Vagina (tissue), 2 donors: ENCODE data around the gene ADAMTS17. TPM values are rescaled to one million over a fixed set of nuclear protein-coding genes. Genes with fewer than 3 reads are reported as not detected.

Experiments used
- DNase-seq, 2 donors: peaks; one replicate each; pipeline ENCODE4 v3.0.0-alpha.2; 2017; ENCODE audit errors: extremely low spot score in 2 of 2
- H3K27ac ChIP-seq: fragments of 200-600 bp; sonication (generic); one replicate; pipeline ENCODE4 v1.5.1; 2019
- H3K27me3 ChIP-seq: fragments of 200-600 bp; sonication (generic); one replicate; pipeline ENCODE4 v1.5.1; 2019
- H3K36me3 ChIP-seq, 2 donors: fragments of 200-600 bp; sonication (generic); one replicate each; pipeline ENCODE4 v1.5.1; 2017 to 2019
- H3K4me1 ChIP-seq: fragments of 200-600 bp; sonication (generic); one replicate; pipeline ENCODE4 v1.5.1; 2019
- H3K4me3 ChIP-seq, 2 donors: fragments of 200-600 bp; sonication (generic); 1 replicate in 1 of 2; 2 replicates in 1 of 2; pipeline ENCODE4 v1.5.1; 2016 to 2019
- H3K9me3 ChIP-seq: fragments of 200-600 bp; sonication (generic); one replicate; pipeline ENCODE4 v1.5.1; 2019
- CTCF ChIP-seq, 3 experiments: fragments of 450-650 bp in 2 of 3; fragments of 200-600 bp in 1 of 3; sonication (generic) in 1 of 3; IDR thresholded peaks; one replicate each; pipeline ENCODE4 v1.5.1; 2017 to 2019; ENCODE audit warnings: antibody characterized with exemption in 3 of 3, mild to moderate bottlenecking in 2 of 3, moderate library complexity in 2 of 3
- POLR2A ChIP-seq, 2 donors: fragments of 450-650 bp; IDR thresholded peaks; one replicate each; pipeline ENCODE4 v1.6.1; 2017; ENCODE audit warnings: antibody characterized with exemption in 2 of 2, mild to moderate bottlenecking in 2 of 2, moderate library complexity in 2 of 2
- POLR2AphosphoS5 ChIP-seq, 2 donors: sonication (generic); formaldehyde crosslinking; IDR thresholded peaks; one replicate each; pipeline ENCODE4 v1.9.0; 2017; ENCODE audit warnings: antibody characterized with exemption in 2 of 2, mild to moderate bottlenecking in 2 of 2, low read depth in 1 of 2; ENCODE audit not compliant: insufficient read depth in 1 of 2
- intact Hi-C: fragments of 100-400 bp; cut with DNase I; formaldehyde crosslinking; loops from one replicate; pipeline ENCODE4 v1.15.1; 2023
- total RNA-seq: library from RNA; depleted of rRNA; stranded (reverse); fragments of >200 nt; gene quantifications from one replicate; pipeline ENCODE4 v1.2.3, GENCODE V29; 2016

The ADAMTS17 gene
- total RNA-seq, 1 donor from 2014 or later: 16.0 TPM

- no peak for TF ChIP-seq CTCF (IDR thresholded peaks at IDR 0.05)
- no peak for TF ChIP-seq POLR2A (IDR thresholded peaks at IDR 0.05)
- TF ChIP-seq POLR2AphosphoS5 (IDR thresholded peaks at IDR 0.05; ENCODE audit: insufficient read depth in 1 of 2, low read depth in 1 of 2): no peak
- H3K27ac ChIP-seq: peak overlapping the region; percentile 54
- intact Hi-C loops: no loop called here
- no peak overlapping the region for H3K4me3 ChIP-seq
- H3K9me3 ChIP-seq: no peaks in the 10 kb centered on the region
- no peaks in the 10 kb centered on the region for H3K36me3 ChIP-seq
- DNase-seq: peak in 1 of 2 donors; percentile 52
- no peaks in the 10 kb centered on the region for H3K27me3 ChIP-seq
- peaks cover 36% of the 10 kb centered on the region for H3K4me1 ChIP-seq
These were observed 31.8 kb downstream of the ADAMTS17 start for GRCh38 chr15:100310041-100310405.

DNA sequence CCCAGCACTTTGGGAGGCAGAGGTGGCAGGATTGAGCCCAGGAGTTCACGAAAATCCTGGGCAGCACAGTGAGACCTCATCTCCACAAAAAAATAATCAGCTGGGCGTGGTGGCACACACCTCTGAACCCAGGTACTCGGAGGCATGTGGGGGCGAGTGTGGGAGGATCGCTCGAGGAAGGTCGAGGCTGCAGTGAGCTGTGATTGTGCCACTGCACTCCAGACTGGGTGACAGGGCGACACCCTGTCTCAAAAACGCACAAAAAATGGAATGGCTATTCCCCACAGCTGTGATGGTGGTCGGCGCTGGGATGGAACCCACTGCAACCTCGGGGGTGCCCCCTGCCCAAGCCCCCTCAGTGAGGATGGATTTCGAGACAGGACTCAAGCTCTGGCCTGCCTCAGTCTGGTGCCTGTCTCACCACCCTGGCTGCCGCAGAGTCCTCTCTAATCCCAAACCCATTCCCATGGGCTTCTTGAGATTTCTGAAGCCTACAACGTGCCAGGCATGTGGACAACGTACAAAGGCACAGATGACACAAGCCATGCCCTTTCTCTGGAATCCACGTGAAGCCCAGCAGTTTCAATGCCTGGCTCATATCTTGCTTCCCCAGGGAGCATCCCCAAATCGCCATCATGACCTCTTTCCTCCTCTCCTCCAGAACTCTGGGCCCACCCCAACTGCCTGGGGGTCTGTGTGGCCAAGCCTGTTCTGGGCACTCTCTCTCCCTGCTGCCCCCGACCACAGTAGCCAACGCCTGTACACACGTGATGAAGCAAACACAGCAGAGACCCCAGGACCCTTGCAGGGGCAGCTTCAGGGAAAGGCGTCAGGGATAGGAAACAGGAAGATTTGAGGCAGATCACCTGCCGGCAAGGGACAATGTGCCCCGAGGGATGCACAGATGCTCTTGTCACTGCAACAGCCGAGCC lies 32.4 kb downstream of the ADAMTS17 start:
- Histone ChIP-seq H3K4me3 (no peak overlapping the region), H3K27ac (peak overlapping the region; percentile 54), H3K4me1 (peaks cover 36% of the 10 kb centered on the region), H3K9me3 (no peaks in the 10 kb centered on the region), H3K27me3 (no peaks in the 10 kb centered on the region), H3K36me3 (no peaks in the 10 kb centered on the region)
- peak in 1 of 2 donors; percentile 71 for DNase-seq
- no peak for TF ChIP-seq POLR2AphosphoS5 (IDR thresholded peaks at IDR 0.05; ENCODE audit: insufficient read depth in 1 of 2, low read depth in 1 of 2)
- TF ChIP-seq POLR2A (IDR thresholded peaks at IDR 0.05): no peak
- no peak for TF ChIP-seq CTCF (IDR thresholded peaks at IDR 0.05)
- intact Hi-C loops: no loop called here

GRCh38 chr15:100308608-100309007 lies 33.2 kb downstream of the ADAMTS17 start:
- H3K36me3 ChIP-seq: no peaks in the 10 kb centered on the region
- DNase-seq: peak in 1 of 2 donors; percentile 84
- intact Hi-C loops: no loop called here
- peak overlapping the region; percentile 47 for H3K27ac ChIP-seq
- no peak overlapping the region for H3K4me3 ChIP-seq
- TF ChIP-seq POLR2A (IDR thresholded peaks at IDR 0.05): no peak
- no peak for TF ChIP-seq POLR2AphosphoS5 (IDR thresholded peaks at IDR 0.05; ENCODE audit: insufficient read depth in 1 of 2, low read depth in 1 of 2)
- TF ChIP-seq CTCF (IDR thresholded peaks at IDR 0.05): no peak
- H3K4me1 ChIP-seq: peaks cover 36% of the 10 kb centered on the region
- no peaks in the 10 kb centered on the region for H3K9me3 ChIP-seq
- H3K27me3 ChIP-seq: no peaks in the 10 kb centered on the region

GRCh38 chr15:100308213-100308600 lies 33.6 kb downstream of the ADAMTS17 start:
- peak in 1 of 2 donors; percentile 88 for DNase-seq
- peak overlapping the region; percentile 47 for H3K27ac ChIP-seq
- peaks cover 36% of the 10 kb centered on the region for H3K4me1 ChIP-seq
- no peaks in the 10 kb centered on the region for H3K9me3 ChIP-seq
- intact Hi-C loops: no loop called here
- no peaks in the 10 kb centered on the region for H3K27me3 ChIP-seq
- no peaks in the 10 kb centered on the region for H3K36me3 ChIP-seq
- H3K4me3 ChIP-seq: peak overlapping the region in 1 of 2 donors; percentile 25
- TF ChIP-seq POLR2AphosphoS5 (IDR thresholded peaks at IDR 0.05; ENCODE audit: insufficient read depth in 1 of 2, low read depth in 1 of 2) (peak in 1 of 2 donors; percentile 50), CTCF (IDR thresholded peaks at IDR 0.05) (no peak)
